ENCODE results near the gene CCNO.

The CCNO gene

GRCh38 chr5:55222985-55223811 is 10.2 kb downstream of the CCNO start:
- Histone ChIP-seq H4K20me1 (ENCODE audit: low read depth, low read length) (no peaks in the 10 kb centered on the region), H3K4me3 (ENCODE audit: insufficient read depth, low read length, poor library complexity, severe bottlenecking) (no peak overlapping the region), H3K9ac (ENCODE audit: low read length) (no peak overlapping the region), H3F3A (ENCODE audit: insufficient read depth) (no peaks in the 10 kb centered on the region), H3K36me3 (ENCODE audit: low read length) (no peaks in the 10 kb centered on the region), H3K9me3 (ENCODE audit: insufficient read depth, low read length) (no peaks in the 10 kb centered on the region), H3K9me2 (replicated peaks; ENCODE audit: insufficient read depth, low read length) (no peaks in the 10 kb centered on the region), H3K4me2 (ENCODE audit: low read depth, low read length, poor library complexity, severe bottlenecking) (no peak overlapping the region), H2AFZ (ENCODE audit: low read depth, low read length, severe bottlenecking) (no peak overlapping the region), H3K27ac (ENCODE audit: low read depth, low read length) (no peak overlapping the region), H3K79me2 (ENCODE audit: insufficient read depth, low read length) (no peaks in the 10 kb centered on the region), H3K27me3 (ENCODE audit: low read length) (no peaks in the 10 kb centered on the region)
- TF ChIP-seq CTCF (IDR thresholded peaks at IDR 0.05; ENCODE audit: insufficient read depth, low read length, poor library complexity, severe bottlenecking) (no peak), EZH2phosphoT487 (conservative IDR thresholded peaks at IDR 0.05; ENCODE audit: low read length) (no peak)

- Histone ChIP-seq H4K20me1 (ENCODE audit: low read depth, low read length) (no peaks in the 10 kb centered on the region), H3K27me3 (ENCODE audit: low read length) (no peaks in the 10 kb centered on the region), H3K4me2 (ENCODE audit: low read depth, low read length, poor library complexity, severe bottlenecking) (no peak overlapping the region), H3K9me3 (ENCODE audit: insufficient read depth, low read length) (no peaks in the 10 kb centered on the region), H3K9ac (ENCODE audit: low read length) (no peak overlapping the region), H3K4me3 (ENCODE audit: insufficient read depth, low read length, poor library complexity, severe bottlenecking) (no peak overlapping the region), H3K79me2 (ENCODE audit: insufficient read depth, low read length) (no peaks in the 10 kb centered on the region), H3K27ac (ENCODE audit: low read depth, low read length) (no peak overlapping the region), H3K9me2 (replicated peaks; ENCODE audit: insufficient read depth, low read length) (no peaks in the 10 kb centered on the region), H3K36me3 (ENCODE audit: low read length) (no peaks in the 10 kb centered on the region), H2AFZ (ENCODE audit: low read depth, low read length, severe bottlenecking) (no peak overlapping the region), H3F3A (ENCODE audit: insufficient read depth) (no peaks in the 10 kb centered on the region)
- TF ChIP-seq CTCF (IDR thresholded peaks at IDR 0.05; ENCODE audit: insufficient read depth, low read length, poor library complexity, severe bottlenecking): no peak
- TF ChIP-seq EZH2phosphoT487 (conservative IDR thresholded peaks at IDR 0.05; ENCODE audit: low read length): no peak
These were observed 11.1 kb downstream of the CCNO start for GRCh38 chr5:55222092-55222984.

GRCh38 chr5:55220433-55221185 is 12.8 kb downstream of the CCNO start:
- TF ChIP-seq CTCF (IDR thresholded peaks at IDR 0.05; ENCODE audit: insufficient read depth, low read length, poor library complexity, severe bottlenecking) (no peak), EZH2phosphoT487 (conservative IDR thresholded peaks at IDR 0.05; ENCODE audit: low read length) (no peak)
- H3K4me2 ChIP-seq (ENCODE audit: low read depth, low read length, poor library complexity, severe bottlenecking): no peak overlapping the region
- no peaks in the 10 kb centered on the region for H3F3A ChIP-seq (ENCODE audit: insufficient read depth)
- H3K27me3 ChIP-seq (ENCODE audit: low read length): no peaks in the 10 kb centered on the region
- no peak overlapping the region for H3K9ac ChIP-seq (ENCODE audit: low read length)
- no peaks in the 10 kb centered on the region for H3K9me3 ChIP-seq (ENCODE audit: insufficient read depth, low read length)
- no peak overlapping the region for H2AFZ ChIP-seq (ENCODE audit: low read depth, low read length, severe bottlenecking)
- no peak overlapping the region for H3K4me3 ChIP-seq (ENCODE audit: insufficient read depth, low read length, poor library complexity, severe bottlenecking)
- no peaks in the 10 kb centered on the region for H3K9me2 ChIP-seq (replicated peaks; ENCODE audit: insufficient read depth, low read length)
- H3K27ac ChIP-seq (ENCODE audit: low read depth, low read length): no peak overlapping the region
- H3K79me2 ChIP-seq (ENCODE audit: insufficient read depth, low read length): no peaks in the 10 kb centered on the region
- H3K36me3 ChIP-seq (ENCODE audit: low read length): no peaks in the 10 kb centered on the region
- no peaks in the 10 kb centered on the region for H4K20me1 ChIP-seq (ENCODE audit: low read depth, low read length)

Measured in SU-DHL-6 (cell line).